ENCODE measurements around the gene VCAN.

- no peak for TF ChIP-seq POLR2A (IDR thresholded peaks at IDR 0.05; ENCODE audit: low read length)
- no peak for TF ChIP-seq GATA1 (IDR thresholded peaks at IDR 0.05; ENCODE audit: low read depth, low read length)
Measured at GRCh38 chr5:83490203-83490602, 18.7 kb downstream of the VCAN start.

Data from erythroblast (primary cell).